SHP77 (cell line): ENCODE data around the gene NOX5.

Experiments used
- DNase-seq, 2 experiments: peaks; one replicate each; lab custom pipeline; 2025; lab: John Stamatoyannopoulos, UW

Gene NOX5

GRCh38 chr15:69081310-69082004 is 67.0 kb downstream of the NOX5 start:
- no peak for DNase-seq

- no peak for DNase-seq
These were observed 67.6 kb downstream of the NOX5 start for GRCh38 chr15:69082021-69082502.

- no peak for DNase-seq
These were observed 68.1 kb downstream of the NOX5 start for GRCh38 chr15:69082554-69082953.

- no peak for DNase-seq
These were observed 70.0 kb downstream of the NOX5 start for GRCh38 chr15:69084404-69085030.

- no peak for DNase-seq
These were observed 71.0 kb downstream of the NOX5 start for GRCh38 chr15:69085325-69086081.

- DNase-seq: no peak
These were observed 72.1 kb downstream of the NOX5 start for GRCh38 chr15:69086427-69087204.

GRCh38 chr15:69087366-69087976 is 73.0 kb downstream of the NOX5 start:
- DNase-seq: no peak

GRCh38 chr15:69088300-69088965 is 73.9 kb downstream of the NOX5 start:
- no peak for DNase-seq

GRCh38 chr15:69089258-69089657 is 74.8 kb downstream of the NOX5 start:
- no peak for DNase-seq

GRCh38 chr15:69090197-69090948 is 75.9 kb downstream of the NOX5 start:
- no peak for DNase-seq

GRCh38 chr15:69091654-69092053 is 77.2 kb downstream of the NOX5 start:
- DNase-seq: no peak

GRCh38 chr15:69092159-69092558 is 77.7 kb downstream of the NOX5 start:
- DNase-seq: no peak

GRCh38 chr15:69093127-69093526 is 78.6 kb downstream of the NOX5 start:
- no peak for DNase-seq

GRCh38 chr15:69093614-69094013 is 79.1 kb downstream of the NOX5 start:
- no peak for DNase-seq

- no peak for DNase-seq
These were observed 79.8 kb downstream of the NOX5 start for GRCh38 chr15:69094124-69094921.

- no peak for DNase-seq
These were observed 80.8 kb downstream of the NOX5 start for GRCh38 chr15:69095274-69095673.

- DNase-seq: no peak
These were observed 81.7 kb downstream of the NOX5 start for GRCh38 chr15:69096196-69096595.

- DNase-seq: no peak
These were observed 82.1 kb downstream of the NOX5 start for GRCh38 chr15:69096626-69097025.

GRCh38 chr15:69098771-69099170 is 84.3 kb downstream of the NOX5 start:
- DNase-seq: no peak

- DNase-seq: no peak
These were observed 85.4 kb downstream of the NOX5 start for GRCh38 chr15:69099941-69100340.
